Measurements from ENCODE around the gene MCOLN1.

Gene MCOLN1

GRCh38 chr19:7522072-7522922 is at the start of gene MCOLN1:
TSS of gene MCOLN1 (plus strand) at chr19:7522624. CDS start at chr19:7522751, 127 bp downstream.
- peak; percentile 97 for DNase-seq

DNA sequence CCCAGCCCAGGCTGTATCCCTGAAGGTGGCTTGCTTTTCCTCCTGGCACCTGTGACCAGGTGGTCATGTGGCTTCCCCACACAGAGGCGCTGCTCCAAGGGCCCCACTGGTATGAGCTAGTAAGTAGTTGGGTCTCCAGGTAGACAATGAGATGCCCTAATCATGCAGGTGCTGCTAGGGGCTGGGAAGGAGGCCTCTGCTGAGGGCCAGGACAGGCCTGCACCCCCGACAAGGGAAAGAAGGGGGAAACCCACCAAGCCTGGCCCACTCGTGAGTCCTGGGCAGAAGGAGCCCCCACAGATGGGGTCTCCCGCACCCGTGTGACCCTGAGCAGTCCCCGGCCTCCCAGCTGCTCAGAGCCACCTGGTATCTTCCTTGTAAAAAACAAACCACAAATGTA is 46.8 kb upstream of the MCOLN1 start:
- no peak for DNase-seq

DNA sequence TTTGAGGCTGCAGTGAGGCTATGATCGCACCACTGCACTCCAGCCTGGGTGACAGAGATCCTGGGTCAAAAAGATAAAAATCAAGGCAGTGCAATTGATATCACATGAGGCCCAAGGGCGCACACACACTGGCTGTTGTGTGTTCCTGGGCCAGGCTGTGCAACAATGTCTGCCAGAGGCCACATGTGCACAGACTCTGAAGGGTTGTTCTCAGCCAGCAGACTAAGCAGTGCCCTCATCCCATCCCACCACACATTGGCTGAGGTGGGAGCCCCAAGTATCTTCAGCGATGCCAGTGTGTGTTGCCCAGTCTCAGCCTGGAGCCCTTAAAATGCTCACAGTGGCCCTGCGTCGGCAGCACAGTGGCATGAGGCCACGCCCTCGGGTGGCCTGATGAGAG is 46.2 kb upstream of the MCOLN1 start:
- no peak for DNase-seq

DNA sequence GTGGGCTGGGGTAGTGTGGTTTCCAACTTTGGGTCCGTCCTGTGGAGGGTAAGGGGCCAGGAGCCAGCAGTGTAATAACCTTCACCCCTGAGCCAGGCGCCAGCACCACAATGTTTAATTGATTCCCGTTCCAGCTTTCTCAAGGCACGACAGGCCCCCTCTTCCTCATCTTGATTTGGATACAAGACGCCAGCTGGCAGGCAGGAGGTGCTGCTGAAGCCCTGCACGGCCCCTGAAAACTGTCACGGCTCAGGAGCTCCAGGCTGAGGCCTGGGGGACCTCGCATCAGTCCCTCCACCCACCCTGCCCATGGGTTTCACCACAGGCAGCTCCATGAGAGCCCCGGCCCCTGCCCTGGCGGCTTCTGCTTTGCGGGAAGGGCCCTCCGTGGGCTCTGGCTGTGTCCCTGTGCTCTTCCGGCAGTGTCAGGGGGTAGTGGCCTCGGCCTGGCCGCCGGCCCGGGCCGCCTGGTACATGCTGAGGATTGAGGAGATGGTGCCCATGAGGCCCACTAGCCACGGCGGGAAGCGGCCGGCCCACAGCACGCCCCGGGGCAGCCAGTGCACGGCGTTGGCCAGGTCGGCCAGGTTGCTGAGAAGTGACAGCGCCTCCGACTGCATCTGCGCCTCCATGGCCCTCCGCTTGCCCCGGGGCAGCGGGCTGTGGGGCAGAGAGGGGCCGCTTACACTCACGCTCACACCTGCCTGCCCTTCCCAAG is 45.5 kb upstream of the MCOLN1 start:
- DNase-seq: no peak

DNA sequence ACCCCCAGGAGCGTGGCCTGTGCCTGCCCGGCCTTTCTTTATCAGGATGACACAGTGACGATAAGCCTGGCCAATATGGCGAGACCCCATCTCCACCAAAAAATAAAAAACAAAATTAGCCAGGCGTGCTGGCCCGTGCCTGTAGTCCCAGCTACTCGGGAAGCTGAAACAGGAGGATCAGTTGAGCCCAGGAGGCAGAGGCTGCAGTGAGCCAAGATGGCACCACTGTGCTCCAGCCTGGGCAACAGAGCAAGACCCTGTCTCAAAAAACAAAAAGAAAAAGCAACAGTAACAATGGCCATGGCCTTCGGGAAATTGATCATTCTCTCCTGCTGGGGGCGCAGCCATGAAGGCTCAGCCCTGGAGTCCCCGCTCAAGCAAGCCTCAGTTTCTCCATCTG is 44.7 kb upstream of the MCOLN1 start:
- DNase-seq: no peak

GRCh38 chr19:7478173-7478842 is 44.1 kb upstream of the MCOLN1 start:
- no peak for DNase-seq

DNA sequence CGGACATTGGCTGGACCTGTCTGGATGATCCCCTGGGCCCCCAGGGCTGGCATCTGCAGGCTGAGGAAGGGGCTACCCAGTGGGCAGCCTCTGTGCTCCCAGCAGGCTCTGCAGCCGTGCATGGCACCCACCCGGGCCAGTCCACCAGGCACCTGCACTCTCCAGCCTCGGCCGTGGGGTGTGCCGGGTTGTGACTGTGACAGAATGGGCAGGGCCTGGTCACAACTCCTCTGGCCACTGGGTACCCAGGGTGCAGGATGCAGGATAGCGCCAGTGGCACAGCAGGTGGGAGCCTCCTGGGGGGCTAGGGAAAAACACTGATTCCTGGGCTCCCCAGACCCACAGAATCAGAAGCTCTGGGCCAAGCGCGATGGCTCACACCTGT is 43.6 kb upstream of the MCOLN1 start:
- DNase-seq: no peak

- DNase-seq: no peak
Observed at GRCh38 chr19:7480222-7480969, 42.0 kb upstream of the MCOLN1 start.

DNA sequence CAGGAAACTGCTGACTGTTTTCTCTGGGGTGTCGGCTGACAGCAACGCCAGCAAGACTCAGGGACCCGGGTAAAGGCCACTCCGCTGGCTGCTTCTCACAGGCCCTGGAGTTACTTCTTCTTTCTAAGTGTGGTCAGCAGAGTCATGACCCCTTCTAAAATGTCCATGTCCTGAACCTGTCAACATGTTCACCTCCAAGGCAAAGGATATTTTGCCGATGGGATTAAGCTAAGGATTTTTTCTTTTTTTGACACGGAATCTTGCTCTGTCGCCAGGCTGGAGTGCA is 41.5 kb upstream of the MCOLN1 start:
- DNase-seq: no peak

DNA sequence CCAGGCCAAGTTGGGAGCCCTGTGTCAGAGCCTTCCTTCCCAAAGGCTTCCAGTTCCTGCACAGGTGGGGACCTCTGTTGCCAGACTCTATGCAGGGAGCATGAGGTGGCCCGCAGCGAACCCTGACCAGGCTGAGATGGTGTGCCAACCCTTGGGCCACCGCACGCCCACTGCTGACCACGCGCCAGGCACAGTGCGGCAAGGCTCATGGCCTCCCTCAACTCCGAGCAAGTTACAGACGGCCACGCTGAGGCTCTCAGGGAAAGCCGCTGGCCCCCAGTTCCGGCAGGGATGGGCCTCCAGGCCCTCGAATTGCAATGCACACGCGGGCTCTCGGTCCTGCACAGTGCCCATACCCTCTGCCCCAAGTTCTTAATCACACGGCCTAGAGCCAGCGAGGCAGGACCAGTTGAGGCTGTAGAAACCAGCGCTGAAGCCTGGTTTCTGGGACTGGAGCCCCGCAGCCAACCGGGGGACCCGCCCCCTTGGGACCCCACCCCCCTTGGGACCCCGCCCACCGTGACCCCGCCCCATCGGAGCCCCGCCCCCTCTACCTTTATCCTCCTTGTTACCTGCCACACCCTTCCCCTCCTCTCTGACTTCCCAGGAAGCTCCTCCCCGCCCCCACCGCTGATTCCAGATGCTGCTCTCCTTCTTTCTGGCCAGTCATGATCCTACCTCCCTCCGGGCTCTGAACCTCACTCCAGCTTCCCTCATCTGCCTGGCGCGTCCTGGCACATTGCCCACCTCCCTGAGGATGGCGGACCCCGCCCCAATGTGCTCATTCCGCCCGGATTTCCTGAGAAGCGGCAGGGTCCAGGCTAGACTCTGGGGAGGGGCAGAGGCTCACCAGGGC is 39.6 kb upstream of the MCOLN1 start:
- DNase-seq: peak; percentile 11

DNA sequence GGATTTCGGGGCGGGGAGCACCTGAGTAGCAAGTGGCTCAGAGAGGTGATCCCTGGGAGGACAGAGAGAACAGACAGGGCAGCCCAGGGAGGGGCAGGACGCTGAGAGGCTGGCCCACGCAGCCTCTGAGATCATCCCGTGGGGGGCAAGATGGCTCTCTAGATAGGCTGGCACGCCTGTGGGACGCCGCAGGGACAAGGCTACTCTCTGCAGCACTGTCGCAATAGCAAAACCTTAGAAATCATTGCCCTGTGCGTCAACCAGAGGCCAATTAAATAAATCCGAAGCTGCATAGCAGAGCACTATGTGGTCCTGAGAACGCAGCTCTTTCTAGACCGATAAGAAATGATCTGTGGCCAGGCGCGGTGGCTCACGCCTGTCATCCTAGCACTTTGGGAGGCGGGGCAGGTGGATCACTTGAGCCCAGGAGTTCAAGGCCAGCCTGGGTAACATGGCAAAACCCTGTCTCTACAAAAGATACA is 38.7 kb upstream of the MCOLN1 start:
- no peak for DNase-seq

- no peak for DNase-seq
Observed at GRCh38 chr19:7486923-7487322, 35.5 kb upstream of the MCOLN1 start.

DNA sequence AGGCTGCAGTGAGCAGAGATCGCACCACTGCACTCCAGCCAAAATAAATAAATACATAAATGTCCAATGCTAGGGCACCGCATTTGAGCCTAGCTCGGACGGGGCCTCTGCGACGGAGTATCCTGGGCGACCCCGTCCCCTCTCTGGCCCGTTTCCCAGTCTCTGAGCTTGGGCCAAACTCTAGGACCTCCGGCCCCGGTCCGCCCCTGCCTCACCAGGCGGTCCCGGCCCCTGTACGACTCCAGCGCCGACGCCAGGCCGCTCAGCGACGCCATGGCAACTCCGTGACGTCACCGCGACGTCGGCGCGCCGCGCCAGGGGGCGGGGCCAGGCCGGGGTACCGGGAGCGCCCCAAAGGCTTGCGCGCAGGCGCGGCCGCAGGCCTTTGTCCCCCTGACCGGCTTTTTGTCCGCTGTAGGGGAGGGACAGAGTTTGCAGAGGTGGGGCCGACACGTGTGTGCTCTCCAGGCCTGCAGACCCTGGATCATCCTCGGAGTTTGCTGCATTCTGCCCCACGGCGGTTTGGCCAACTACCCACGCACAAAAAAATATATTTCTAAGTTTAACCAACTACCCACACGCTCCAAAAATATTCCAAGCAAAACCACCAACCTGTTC is 33.6 kb upstream of the MCOLN1 start, which contains the start of gene PEX11G:
TSS of gene PEX11G (minus strand) at position 300 of the 618 bp plus-strand sequence. CDS start at position 275, 25 bp downstream.
- DNase-seq: peak; percentile 86

- DNase-seq: no peak
Observed at GRCh38 chr19:7489609-7490044, 32.8 kb upstream of the MCOLN1 start.

DNA sequence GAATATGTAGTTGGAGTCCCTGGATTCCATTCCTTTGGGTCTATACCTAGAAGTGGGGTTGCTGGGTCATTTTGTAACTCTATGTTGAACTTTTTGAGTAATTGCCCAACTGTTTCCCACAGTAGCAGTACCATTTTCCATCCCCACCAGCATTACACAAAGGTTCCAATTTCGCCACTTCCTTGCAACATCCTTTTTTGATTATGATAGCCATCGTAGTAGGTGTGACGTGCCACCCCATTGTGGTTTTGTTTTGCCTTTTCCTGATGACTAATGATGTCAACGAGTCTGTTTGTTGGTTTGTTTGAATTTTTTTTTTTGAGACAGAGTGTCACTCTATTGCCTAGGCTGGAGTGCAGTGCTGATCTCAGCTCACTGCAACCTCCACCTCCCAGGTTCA is 30.3 kb upstream of the MCOLN1 start:
- no peak for DNase-seq

DNA sequence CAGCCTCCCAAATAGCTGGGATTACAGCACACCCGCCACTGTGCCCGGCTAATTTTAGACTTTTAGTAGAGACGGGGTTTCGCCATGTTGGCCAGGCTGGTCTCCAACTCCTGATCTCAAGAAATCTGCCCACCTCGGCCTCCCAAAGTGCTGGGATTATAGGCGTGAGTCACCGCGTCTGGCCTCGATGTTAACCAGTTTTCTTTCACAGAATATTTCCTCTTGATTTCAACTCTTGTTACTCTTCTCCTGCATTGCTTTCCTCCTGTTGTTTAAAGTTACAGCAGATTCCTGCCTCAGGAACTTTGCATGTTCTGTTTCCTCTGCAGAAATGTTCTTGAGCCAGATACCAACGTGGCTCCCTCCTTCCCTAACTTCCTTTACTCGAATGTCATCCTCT is 29.9 kb upstream of the MCOLN1 start:
- DNase-seq: no peak

- DNase-seq: no peak
Observed at GRCh38 chr19:7494416-7495098, 27.9 kb upstream of the MCOLN1 start.

DNA sequence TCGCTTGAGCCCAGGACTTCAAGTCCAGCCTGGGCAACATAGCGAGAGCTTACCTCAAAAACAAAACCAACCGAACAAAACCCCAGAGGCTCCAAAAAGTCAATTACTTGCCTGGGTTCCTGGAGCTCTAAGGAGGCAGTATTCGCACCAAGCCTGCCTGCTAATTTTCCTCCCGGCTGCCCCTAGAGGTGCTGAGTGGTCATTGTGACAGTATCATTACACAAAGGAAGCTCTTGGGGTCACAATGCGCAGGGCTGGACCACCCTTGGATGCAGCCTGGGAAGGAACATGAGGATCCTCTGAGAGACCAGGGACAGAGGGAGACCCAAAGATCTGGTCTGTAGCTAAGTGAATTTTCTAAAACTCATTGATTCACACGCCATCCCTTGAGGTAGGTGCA is 25.1 kb upstream of the MCOLN1 start:
- no peak for DNase-seq

DNA sequence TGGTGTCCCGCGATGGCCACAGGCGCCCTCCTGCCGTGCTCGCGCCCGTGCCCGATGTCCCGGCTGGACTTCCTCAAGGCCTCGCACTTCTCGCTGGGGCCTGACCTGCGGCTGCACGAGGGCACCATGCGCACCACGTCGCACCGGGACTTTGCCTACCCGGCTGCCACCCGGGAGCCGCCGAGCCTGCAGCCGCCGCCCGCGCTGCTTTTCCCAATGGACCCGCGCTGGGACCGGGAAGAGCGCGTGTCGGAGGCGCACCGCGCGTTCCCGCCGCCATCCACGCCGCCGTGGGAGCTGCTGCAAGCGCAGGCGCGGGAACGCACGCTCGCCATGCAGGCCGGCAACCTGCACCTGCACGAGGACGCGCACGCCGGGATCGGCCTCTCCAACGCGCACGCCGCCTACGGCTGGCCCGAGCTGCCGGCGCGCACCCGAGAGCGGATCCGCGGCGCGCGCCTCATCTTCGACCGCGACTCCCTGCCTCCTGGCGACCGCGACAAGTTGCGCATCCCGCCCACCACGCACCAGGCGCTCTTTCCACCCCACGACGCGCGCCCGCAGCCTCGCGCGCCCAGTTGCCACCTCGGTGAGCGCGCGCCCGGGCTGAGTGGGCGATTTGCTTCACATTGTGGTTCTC is 21.5 kb upstream of the MCOLN1 start:
- DNase-seq: no peak

DNA sequence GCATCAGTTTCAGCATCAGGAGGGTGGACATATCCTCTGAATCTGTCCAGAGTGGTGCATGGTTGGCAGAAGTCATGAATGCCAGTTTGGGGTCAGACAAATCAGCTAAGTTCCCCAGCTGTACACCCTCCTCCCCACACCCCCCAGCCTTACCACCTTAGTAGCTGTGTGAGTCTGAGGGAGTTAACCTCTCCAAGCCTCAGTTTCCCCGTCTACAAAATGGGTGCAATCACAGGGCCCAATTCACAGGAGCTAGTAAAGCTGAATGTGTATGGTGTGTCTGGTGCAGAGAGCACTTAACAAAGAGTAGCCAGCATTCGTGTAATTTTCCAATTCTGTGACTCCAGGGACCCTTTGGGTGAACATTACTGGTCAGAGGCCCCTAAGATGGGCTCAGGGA is 19.9 kb upstream of the MCOLN1 start:
- DNase-seq: no peak

Data from fibroblast of upper back skin (primary cell).